GM21529 (cell line): ENCODE results near the gene IFT172.
"Not testable (repeated sequence)": the region's sequence is repeated elsewhere in the genome, so short reads cannot be mapped to it uniquely, and the experiment has no call there.

Experiments
- ATAC-seq: cut with Tn5 transposase; IDR thresholded peaks from one replicate; pipeline ENCODE4 v1.9.1; 2021; ENCODE audit not compliant: unreplicated experiment

Gene IFT172

GRCh38 chr2:27489498-27490397, at the start of gene IFT172:
Gene IFT172 (minus strand): TSS chr2:27489743. CDS start chr2:27489653, 90 bp downstream.
- peak; percentile 97 for ATAC-seq

GRCh38 chr2:27538839-27539450, 49.4 kb upstream of the IFT172 start:
- not testable (repeated sequence) for ATAC-seq

- ATAC-seq = no peak
These were observed 47.7 kb upstream of the IFT172 start for GRCh38 chr2:27537287-27537686.

GRCh38 chr2:27531983-27532382, 42.4 kb upstream of the IFT172 start:
- ATAC-seq = no peak

- no peak for ATAC-seq
These were observed 37.6 kb upstream of the IFT172 start for GRCh38 chr2:27527182-27527581.

- ATAC-seq = no peak
These were observed 32.9 kb upstream of the IFT172 start for GRCh38 chr2:27522400-27522945.

GRCh38 chr2:27520316-27520715, 30.8 kb upstream of the IFT172 start:
- ATAC-seq = no peak

GRCh38 chr2:27518782-27519113, 29.2 kb upstream of the IFT172 start:
- ATAC-seq = no peak

GRCh38 chr2:27518113-27518781, 28.7 kb upstream of the IFT172 start:
- no peak for ATAC-seq

GRCh38 chr2:27509326-27509725, 19.8 kb upstream of the IFT172 start:
- no peak for ATAC-seq

GRCh38 chr2:27507293-27507692, 17.8 kb upstream of the IFT172 start:
- ATAC-seq = no peak

- ATAC-seq = no peak
These were observed 17.0 kb upstream of the IFT172 start for GRCh38 chr2:27506587-27506986.

- no peak for ATAC-seq
These were observed 12.6 kb upstream of the IFT172 start for GRCh38 chr2:27502142-27502541.

GRCh38 chr2:27501042-27501441, 11.5 kb upstream of the IFT172 start:
- no peak for ATAC-seq

- ATAC-seq = no peak
These were observed 9.4 kb upstream of the IFT172 start for GRCh38 chr2:27498975-27499374.

GRCh38 chr2:27497288-27497627, 7.7 kb upstream of the IFT172 start:
- ATAC-seq = no peak

GRCh38 chr2:27496357-27497287, 7.1 kb upstream of the IFT172 start, which contains the start of gene GCKR:
Gene GCKR (plus strand): TSS chr2:27496839. CDS start chr2:27496905, 66 bp downstream.
- ATAC-seq = no peak

- ATAC-seq = no peak
These were observed 6.4 kb upstream of the IFT172 start for GRCh38 chr2:27495840-27496356.

- ATAC-seq = no peak
These were observed 5.5 kb upstream of the IFT172 start, which contains the start of gene FNDC4 for GRCh38 chr2:27494944-27495554. Gene FNDC4 (minus strand): TSS chr2:27495200. CDS start chr2:27494679, 521 bp downstream.
